A549 treated with dexamethasone at 1 μM for 4 hours (cell line): ENCODE results near the gene ATP11A. TPM values are rescaled to one million over a fixed set of nuclear protein-coding genes. Genes with fewer than 3 reads are reported as not detected.

Source experiments
- total RNA-seq: library from RNA; stranded (reverse); fragments of 200-300 nt; extraction: Qiagen RNA extraction; gene quantifications from 5 replicates; pipeline ENCODE4 v1.2.3, GENCODE V29; 2022

The ATP11A gene
- 5.5 to 12.0 TPM (median 10.3 TPM) in 5 replicates for total RNA-seq

GRCh38 chr13:112689303-112690245 lies at the start of gene ATP11A:
Gene ATP11A (plus strand): TSS chr13:112690038. CDS start chr13:112690417, 379 bp downstream.

Other genes with a start within 250 kb of the ATP11A start
- gene TUBGCP3, start 101.9 kb upstream of the ATP11A start, total RNA-seq = 14.6 to 18.7 TPM (median 17.5 TPM) in 5 replicates